BJ (cell line): ENCODE data around the gene CAVIN4. TPM values are rescaled to one million over a fixed set of nuclear protein-coding genes. Genes with fewer than 3 reads are reported as not detected.

ENCODE experiments used
- CTCF ChIA-PET: fragments of 350-600 bp; formaldehyde crosslinking; extraction: SDS; loops from one replicate; lab custom pipeline; 2021; ENCODE audit warnings: antibody characterized with exemption, inconsistent platforms; lab: Yijun Ruan, JAX
- POLR2A ChIA-PET: fragments of 300-600 bp; sonication (Branson Sonifier 250); formaldehyde crosslinking; extraction: SDS; loops from one replicate; lab custom pipeline; 2021; ENCODE audit warnings: antibody characterized with exemption; lab: Charles Lee
- DNase-seq: peaks from one replicate; pipeline ENCODE4 v3.0.0-alpha.2; 2011; ENCODE audit warnings: low read depth
- H3K27me3 ChIP-seq: 2 replicates; pipeline ENCODE4 v1.6.0; 2011; ENCODE audit warnings: low read length; ENCODE audit not compliant: control insufficient read depth, insufficient read depth
- H3K36me3 ChIP-seq: 2 replicates; pipeline ENCODE4 v1.5.1; 2011; ENCODE audit warnings: low read length; ENCODE audit not compliant: control insufficient read depth, insufficient read depth
- H3K4me3 ChIP-seq: 2 replicates; pipeline ENCODE4 v1.5.1; 2011; ENCODE audit warnings: low read depth, mild to moderate bottlenecking, control low read depth, low read length
- CTCF ChIP-seq: IDR thresholded peaks from 2 replicates; pipeline ENCODE4 v1.5.1; 2011; ENCODE audit warnings: low read depth, mild to moderate bottlenecking, control low read depth, inconsistent platforms, low read length, moderate library complexity; ENCODE audit not compliant: insufficient read depth
- polyA minus RNA-seq: library from RNA; depleted of rRNA, polyadenylated mRNA; stranded (reverse); fragments of >200 nt; gene quantifications from 2 replicates; pipeline ENCODE4 v1.2.3, GENCODE V29; 2011; rRNA and poly(A)+ RNA removed
- polyA plus RNA-seq: library from polyadenylated mRNA; depleted of rRNA; stranded (reverse); fragments of >200 nt; gene quantifications from 2 replicates; pipeline ENCODE4 v1.2.3, GENCODE V29; 2011; rRNA removed

CAVIN4 gene
- polyA plus RNA-seq (0.21 and 0.28 TPM in 2 replicates), polyA minus RNA-seq (0.05 TPM in 1 of 2 replicates, not detected in the other)

GRCh38 chr9:100577776-100578448, at the start of gene CAVIN4:
Gene CAVIN4, plus strand, starts transcription at chr9:100578079. Its CDS starts 65 bp downstream, at chr9:100578144.
- DNase-seq, result peak; percentile 52
- ChIA-PET CTCF (interaction anchor here (0.8 to 1.1 kb wide), 2 partner anchors 10 to 253 kb away, joined by 3 read pairs; no protein-coding TSS in a partner anchor), POLR2A (no interaction called here)
- Histone ChIP-seq H3K27me3 (no peaks in the 10 kb centered on the region), H3K36me3 (no peaks in the 10 kb centered on the region), H3K4me3 (no peak within 1 kb of the TSS)
- no peak for TF ChIP-seq CTCF

- no peak for DNase-seq
These were observed 43.5 kb upstream of the CAVIN4 start for GRCh38 chr9:100534401-100534800.

GRCh38 chr9:100540327-100540726, 37.6 kb upstream of the CAVIN4 start:
- ChIA-PET POLR2A (no interaction called here), CTCF (no interaction called here)

More at GRCh38 chr9:100534401-100534800, 43.5 kb upstream of the CAVIN4 start:
- Histone ChIP-seq H3K36me3 (no peaks in the 10 kb centered on the region), H3K4me3 (no peak overlapping the region), H3K27me3 (no peaks in the 10 kb centered on the region)
- POLR2A ChIA-PET, result no interaction called here
- CTCF ChIA-PET, result no interaction called here
- no peak for TF ChIP-seq CTCF

GRCh38 chr9:100549048-100549447, 28.8 kb upstream of the CAVIN4 start:
- ChIA-PET CTCF (no interaction called here), POLR2A (no interaction called here)
- H3K4me3 ChIP-seq, result no peak overlapping the region
- H3K27me3 ChIP-seq, result no peaks in the 10 kb centered on the region
- no peak for DNase-seq
- TF ChIP-seq CTCF, result no peak
- H3K36me3 ChIP-seq, result no peaks in the 10 kb centered on the region

More at GRCh38 chr9:100540327-100540726, 37.6 kb upstream of the CAVIN4 start:
- Histone ChIP-seq H3K36me3 (no peaks in the 10 kb centered on the region), H3K27me3 (no peaks in the 10 kb centered on the region), H3K4me3 (no peak overlapping the region)
- DNase-seq, result no peak
- no peak for TF ChIP-seq CTCF

GRCh38 chr9:100554935-100555401, 22.9 kb upstream of the CAVIN4 start:
- POLR2A ChIA-PET, result no interaction called here
- Histone ChIP-seq H3K36me3 (no peaks in the 10 kb centered on the region), H3K4me3 (no peak overlapping the region), H3K27me3 (no peaks in the 10 kb centered on the region)
- DNase-seq, result no peak
- TF ChIP-seq CTCF, result no peak
- CTCF ChIA-PET, result interaction anchor here (0.6 kb wide), 3 partner anchors 17 to 207 kb away, joined by 3 read pairs; no protein-coding TSS in a partner anchor
